ENCODE measurements around the gene FAH. TPM values are rescaled to one million over a fixed set of nuclear protein-coding genes. Genes with fewer than 3 reads are reported as not detected.
"Not testable (repeated sequence)": the region's sequence is repeated elsewhere in the genome, so short reads cannot be mapped to it uniquely, and the experiment has no call there.

The FAH gene
- total RNA-seq, 8 experiments from 2014 or later: 5.9 to 49.8 (median 11.4) TPM

- no peak overlapping the region for H3K27ac ChIP-seq
- no peak overlapping the region for H3K4me3 ChIP-seq
- in situ Hi-C loops (cut with MboI; ENCODE audit: low pct_unique_long_range_greater_than_20kb in 2 of 9, low sequenced_read_pairs in 9 of 9, unreplicated experiment in 9 of 9): no loop called here
- no peak for ATAC-seq (replicated peaks in 6 of 8)
- 70 to 100% (median 94%) methylated on average over 1 to 6 of the region's 6 CpGs; no CpG with 5 or more reads in 1 of the 10 experiments for WGBS, 10 experiments
- H3K4me1 ChIP-seq (replicated peaks in 1 of 2): no peaks in the 10 kb centered on the region
Measured at GRCh38 chr15:80123034-80123433, 29.8 kb upstream of the FAH start.

- ATAC-seq (replicated peaks in 6 of 8); in situ Hi-C loops (cut with MboI; ENCODE audit: low pct_unique_long_range_greater_than_20kb in 2 of 9, low sequenced_read_pairs in 9 of 9, unreplicated experiment in 9 of 9); H3K27ac ChIP-seq; H3K4me3 ChIP-seq; H3K4me1 ChIP-seq (replicated peaks in 1 of 2): not testable (repeated sequence)
- 92 to 100% (median 100%) methylated on average over 2 to 6 of the region's 6 CpGs; no CpG with 5 or more reads in 1 of the 10 experiments for WGBS, 10 experiments
Measured at GRCh38 chr15:80127253-80127652, 25.5 kb upstream of the FAH start.

DNA sequence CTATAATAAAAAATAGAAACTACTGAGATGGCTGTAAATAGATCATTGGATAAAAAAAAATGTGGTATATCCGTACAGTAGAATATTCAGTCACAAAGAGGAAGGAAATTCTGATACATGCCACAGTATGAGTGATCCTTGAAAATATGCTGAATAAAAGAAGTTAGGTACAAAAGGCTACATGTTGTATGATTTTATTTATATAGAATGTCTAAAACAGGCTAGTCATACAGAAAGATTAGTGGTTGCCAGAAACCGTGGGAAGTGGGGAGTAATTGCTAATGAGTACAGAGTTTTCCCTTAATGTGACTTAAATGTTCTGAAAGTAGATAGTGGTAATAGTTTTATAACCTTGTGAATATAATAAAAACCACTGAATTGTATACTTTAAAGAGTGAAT lies 24.9 kb upstream of the FAH start:
- H3K27ac ChIP-seq: no peak overlapping the region
- H3K4me1 ChIP-seq (replicated peaks in 1 of 2): no peaks in the 10 kb centered on the region
- H3K4me3 ChIP-seq: no peak overlapping the region
- in situ Hi-C loops (cut with MboI; ENCODE audit: low pct_unique_long_range_greater_than_20kb in 2 of 9, low sequenced_read_pairs in 9 of 9, unreplicated experiment in 9 of 9): no loop called here
- 64 to 100% (median 100%) methylated on average over 1 to 2 of the region's 2 CpGs; no CpG with 5 or more reads in 1 of the 10 experiments for WGBS, 10 experiments
- no peak for ATAC-seq (replicated peaks in 6 of 8)

GRCh38 chr15:80132382-80132781 lies 20.4 kb upstream of the FAH start:
- 77 to 100% (median 97%) methylated on average over 1 to 3 of the region's 3 CpGs; no CpG with 5 or more reads in 1 of the 10 experiments for WGBS, 10 experiments
- ATAC-seq (replicated peaks in 6 of 8): no peak

DNA sequence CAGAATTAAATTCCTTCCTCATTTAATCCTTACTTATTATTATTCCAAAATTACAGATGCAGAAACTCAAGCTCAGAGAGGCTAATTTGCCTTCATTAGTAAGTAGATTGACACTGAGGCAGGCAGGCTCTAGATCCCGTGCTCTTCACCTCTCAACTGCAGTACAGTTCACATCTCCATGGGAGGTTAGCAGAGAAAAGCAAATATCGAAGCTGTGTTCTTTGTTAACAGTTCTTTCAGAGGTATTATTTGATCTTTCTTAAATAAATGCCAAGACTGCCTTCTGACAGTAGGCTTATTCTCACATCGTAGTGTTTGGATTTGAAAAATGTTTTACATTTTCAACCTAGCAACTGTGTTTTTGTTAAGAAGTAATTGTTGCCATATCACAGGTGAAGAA lies 15.9 kb upstream of the FAH start:
- in situ Hi-C loops (cut with MboI; ENCODE audit: low pct_unique_long_range_greater_than_20kb in 2 of 9, low sequenced_read_pairs in 9 of 9, unreplicated experiment in 9 of 9): no loop called here
- Histone ChIP-seq H3K4me3 (no peak overlapping the region), H3K27ac (no peak overlapping the region), H3K4me1 (replicated peaks in 1 of 2) (peaks cover 0 to 3% of the 10 kb centered on the region in 2 donors)
- peak in 1 of 8 experiments; percentile 82 for ATAC-seq (replicated peaks in 6 of 8)
- WGBS, 10 experiments: 60 to 100% (median 87%) methylated on average over 1 to 3 of the region's 3 CpGs; no CpG with 5 or more reads in 2 of the 10 experiments

More at GRCh38 chr15:80132382-80132781, 20.4 kb upstream of the FAH start:
- Histone ChIP-seq H3K4me1 (replicated peaks in 1 of 2) (peaks cover 0 to 3% of the 10 kb centered on the region in 2 donors), H3K4me3 (no peak overlapping the region), H3K27ac (no peak overlapping the region)
- in situ Hi-C loops (cut with MboI; ENCODE audit: low pct_unique_long_range_greater_than_20kb in 2 of 9, low sequenced_read_pairs in 9 of 9, unreplicated experiment in 9 of 9): no loop called here

- Histone ChIP-seq H3K27ac (no peak overlapping the region), H3K4me1 (replicated peaks in 1 of 2) (peaks cover 0 to 3% of the 10 kb centered on the region in 2 donors), H3K4me3 (no peak overlapping the region)
- no peak for ATAC-seq (replicated peaks in 6 of 8)
- WGBS, 10 experiments: 66 to 100% (median 88%) methylated on average over 1 to 3 of the region's 3 CpGs
- in situ Hi-C loops (cut with MboI; ENCODE audit: low pct_unique_long_range_greater_than_20kb in 2 of 9, low sequenced_read_pairs in 9 of 9, unreplicated experiment in 9 of 9): no loop called here
Measured at GRCh38 chr15:80138961-80139360, 13.8 kb upstream of the FAH start.

DNA sequence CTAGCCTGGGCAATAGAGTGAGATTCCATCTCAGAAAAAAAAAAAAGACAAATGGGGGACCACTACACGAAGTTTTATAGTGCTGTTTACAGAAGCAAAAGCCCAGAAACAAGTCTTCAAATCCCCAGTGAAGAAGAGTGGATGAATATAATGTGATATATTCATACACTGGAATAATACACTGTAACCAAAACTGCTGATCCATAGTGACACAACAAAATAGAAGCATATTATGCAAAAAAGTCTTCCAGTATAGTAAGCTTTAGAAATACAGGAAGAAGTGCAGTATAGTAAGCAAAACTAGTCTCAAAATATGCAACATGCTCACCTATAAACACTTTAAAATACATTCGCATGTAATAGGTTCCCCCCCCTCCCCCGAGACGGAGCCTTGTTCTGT lies 11.9 kb upstream of the FAH start:
- in situ Hi-C loops (cut with MboI; ENCODE audit: low pct_unique_long_range_greater_than_20kb in 2 of 9, low sequenced_read_pairs in 9 of 9, unreplicated experiment in 9 of 9): no loop called here
- Histone ChIP-seq H3K4me3 (no peak overlapping the region), H3K27ac (no peak overlapping the region), H3K4me1 (replicated peaks in 1 of 2) (peaks cover 0 to 3% of the 10 kb centered on the region in 2 donors)
- no peak for ATAC-seq (replicated peaks in 6 of 8)
- 29 to 100% (median 95%) methylated on average over 1 to 4 of the region's 4 CpGs for WGBS, 10 experiments

- Histone ChIP-seq H3K4me3 (no peak overlapping the region), H3K27ac (no peak overlapping the region), H3K4me1 (replicated peaks in 1 of 2) (peaks cover 0 to under 1% of the 10 kb centered on the region in 2 donors)
- WGBS, 10 experiments: 77 to 100% (median 94%) methylated on average over 1 to 5 of the region's 5 CpGs
- in situ Hi-C loops (cut with MboI; ENCODE audit: low pct_unique_long_range_greater_than_20kb in 2 of 9, low sequenced_read_pairs in 9 of 9, unreplicated experiment in 9 of 9): no loop called here
- no peak for ATAC-seq (replicated peaks in 6 of 8)
Measured at GRCh38 chr15:80141916-80142598, 10.7 kb upstream of the FAH start.

- no peak for ATAC-seq (replicated peaks in 6 of 8)
- in situ Hi-C loops (cut with MboI; ENCODE audit: low pct_unique_long_range_greater_than_20kb in 2 of 9, low sequenced_read_pairs in 9 of 9, unreplicated experiment in 9 of 9): no loop called here
Measured at GRCh38 chr15:80142646-80143045, 10.2 kb upstream of the FAH start.

DNA sequence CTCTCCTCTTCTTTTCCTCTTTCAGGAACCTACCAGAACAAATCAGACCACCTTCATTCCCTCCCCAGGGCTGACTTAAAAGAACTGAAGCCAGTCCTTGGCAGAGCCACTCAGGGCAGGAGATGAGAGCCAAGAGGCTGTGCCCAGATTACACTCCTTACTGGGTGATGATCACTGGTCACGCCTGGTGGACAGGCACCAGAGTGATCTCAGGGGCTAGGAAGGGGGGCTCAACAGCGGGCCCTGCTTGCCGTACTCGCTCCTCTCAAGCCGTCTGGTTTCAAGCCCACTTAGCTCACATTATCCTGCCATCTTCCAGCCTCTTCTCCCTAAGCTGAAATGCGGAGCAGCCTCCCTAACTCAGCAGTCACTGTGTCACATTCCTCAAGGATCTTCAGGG lies 1.7 kb upstream of the FAH start:
- Histone ChIP-seq H3K27ac (no peak overlapping the region), H3K4me1 (replicated peaks in 1 of 2) (peaks cover 21 to 24% of the 10 kb centered on the region in 2 donors), H3K4me3 (no peak overlapping the region)
- ATAC-seq (replicated peaks in 6 of 8): no peak
- 20 to 69% (median 45%) methylated on average over 1 to 4 of the region's 6 CpGs; no CpG with 5 or more reads in 5 of the 10 experiments for WGBS, 10 experiments
- in situ Hi-C loops (cut with MboI; ENCODE audit: low pct_unique_long_range_greater_than_20kb in 2 of 9, low sequenced_read_pairs in 9 of 9, unreplicated experiment in 9 of 9): no loop called here

More at GRCh38 chr15:80142646-80143045, 10.2 kb upstream of the FAH start:
- Histone ChIP-seq H3K4me3 (no peak overlapping the region), H3K4me1 (replicated peaks in 1 of 2) (no peaks in the 10 kb centered on the region), H3K27ac (no peak overlapping the region)
- 80 to 100% (median 96%) methylated on average over 1 to 5 of the region's 5 CpGs; no CpG with 5 or more reads in 2 of the 10 experiments for WGBS, 10 experiments

- no peak for ATAC-seq (replicated peaks in 6 of 8)
- WGBS, 10 experiments: 23 to 100% (median 78%) methylated on average over 1 to 3 of the region's 3 CpGs
- H3K4me3 ChIP-seq: no peak overlapping the region
- H3K4me1 ChIP-seq (replicated peaks in 1 of 2): peaks cover 21 to 24% of the 10 kb centered on the region in 2 donors
- in situ Hi-C loops (cut with MboI; ENCODE audit: low pct_unique_long_range_greater_than_20kb in 2 of 9, low sequenced_read_pairs in 9 of 9, unreplicated experiment in 9 of 9): no loop called here
- no peak overlapping the region for H3K27ac ChIP-seq
Measured at GRCh38 chr15:80151576-80151975, 1.2 kb upstream of the FAH start.

DNA sequence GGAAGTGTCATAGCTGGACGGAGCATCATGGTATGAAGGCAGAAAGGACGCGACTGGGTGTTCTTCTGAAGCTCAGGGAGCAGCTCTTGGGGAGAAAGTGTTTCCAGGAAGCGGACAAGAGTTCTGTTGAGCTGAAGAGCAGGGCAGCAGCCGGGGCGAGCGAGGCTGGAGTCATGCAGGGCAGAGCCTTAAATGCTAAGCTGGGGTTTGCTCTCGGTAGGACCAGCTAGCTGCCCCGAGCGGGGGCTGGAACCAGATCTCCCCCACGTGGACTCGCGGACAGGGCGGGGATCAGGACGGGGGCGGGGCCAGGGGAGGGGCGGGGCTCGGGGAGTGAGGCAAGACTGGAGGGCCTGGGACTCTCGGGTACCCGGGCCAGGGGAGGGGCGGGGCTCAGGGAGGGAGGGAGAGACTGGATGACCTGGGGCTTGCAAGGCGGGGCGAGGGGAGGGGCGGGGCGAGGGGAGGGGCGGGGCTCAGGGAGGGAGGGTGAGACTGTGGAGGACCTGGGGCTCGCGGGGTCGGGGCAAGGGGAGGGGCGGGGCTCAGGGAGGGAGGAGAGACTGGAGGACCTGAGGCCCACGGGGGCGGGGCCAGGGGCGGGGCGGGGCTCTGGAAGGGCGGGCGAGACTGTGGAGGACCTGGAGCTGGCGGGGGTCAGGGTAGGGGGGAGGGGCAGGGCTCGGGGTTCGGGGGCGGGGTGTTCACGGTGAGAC lies 461 bp upstream of the FAH start:
- in situ Hi-C loops (cut with MboI; ENCODE audit: low pct_unique_long_range_greater_than_20kb in 2 of 9, low sequenced_read_pairs in 9 of 9, unreplicated experiment in 9 of 9): no loop called here
- Histone ChIP-seq H3K4me3 (peak overlapping the region; percentile 45 to 93 (median 57)), H3K4me1 (replicated peaks in 1 of 2) (peaks cover 21 to 24% of the 10 kb centered on the region in 2 donors), H3K27ac (peak overlapping the region in 1 of 2 donors; percentile 12)
- ATAC-seq (replicated peaks in 6 of 8): peak; percentile 65 to 79 (median 71)
- 0 to 50% (median 10%) methylated on average over 1 to 7 of the region's 41 CpGs; no CpG with 5 or more reads in 3 of the 10 experiments for WGBS, 10 experiments

DNA sequence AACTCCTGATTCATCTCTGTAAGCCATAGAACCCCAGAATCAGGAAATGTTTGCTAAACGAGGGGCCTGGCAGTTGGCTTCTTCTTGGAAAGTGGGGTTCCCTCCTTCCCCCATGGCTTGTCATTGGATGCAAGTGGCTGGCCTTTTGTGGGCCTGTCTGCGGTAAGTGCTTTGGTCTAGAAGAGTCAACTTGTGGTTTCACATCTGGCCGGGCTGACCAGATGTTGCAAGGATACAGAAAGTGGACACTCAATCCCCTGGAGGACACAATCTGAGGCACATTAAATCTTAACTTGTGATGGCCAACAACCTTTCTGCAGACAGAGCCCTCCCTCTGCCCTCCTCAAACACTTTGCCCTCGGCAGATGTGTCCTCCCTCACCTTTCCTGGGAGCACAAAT lies 1.1 kb downstream of the FAH start:
- Histone ChIP-seq H3K4me1 (replicated peaks in 1 of 2) (peaks cover 21 to 24% of the 10 kb centered on the region in 2 donors), H3K4me3 (peak overlapping the region in 3 of 5 donors; percentile 47 to 93 (median 57)), H3K27ac (no peak overlapping the region)
- in situ Hi-C loops (cut with MboI; ENCODE audit: low pct_unique_long_range_greater_than_20kb in 2 of 9, low sequenced_read_pairs in 9 of 9, unreplicated experiment in 9 of 9): no loop called here
- WGBS, 10 experiments: 43 to 100% (median 73%) methylated on average over 1 to 2 of the region's 4 CpGs; no CpG with 5 or more reads in 4 of the 10 experiments
- ATAC-seq (replicated peaks in 6 of 8): no peak
